Thoracic aorta (tissue), 2 donors: ENCODE results near the gene EIF4EBP3. TPM values are rescaled to one million over a fixed set of nuclear protein-coding genes. Genes with fewer than 3 reads are reported as not detected.

Experiments used
- ATAC-seq: fragments of 150-250 bp; one replicate; pipeline ENCODE4 v1.8.0; 2017; ENCODE audit warnings: low read depth; ENCODE audit not compliant: insufficient number of reproducible peaks, low FRiP score
- DNase-seq: peaks from one replicate; pipeline ENCODE4 v3.0.0-alpha.2; 2020; ENCODE audit warnings: low spot score
- H3K27ac ChIP-seq, 2 donors: fragments of 200-600 bp; sonication (generic); 1 replicate in 1 of 2; 2 replicates in 1 of 2; pipeline ENCODE4 v1.5.1; 2016; ENCODE audit warnings: mild to moderate bottlenecking in 2 of 2, moderate library complexity in 2 of 2
- H3K27me3 ChIP-seq: fragments of 200-600 bp; sonication (generic); replicated peaks from 2 replicates; pipeline ENCODE4 v1.6.0; 2016; ENCODE audit warnings: mild to moderate bottlenecking; ENCODE audit not compliant: insufficient read depth
- H3K36me3 ChIP-seq: fragments of 200-600 bp; sonication (generic); one replicate; pipeline ENCODE4 v1.5.1; 2016
- H3K4me1 ChIP-seq, 2 donors: fragments of 200-600 bp; sonication (generic); 1 replicate in 1 of 2; 2 replicates in 1 of 2; pipeline versions ENCODE4 v1.5.1 to v1.6.0; 2016; ENCODE audit warnings: low read depth in 2 of 2, mild to moderate bottlenecking in 1 of 2; ENCODE audit not compliant: control insufficient read depth in 1 of 2
- H3K4me3 ChIP-seq: fragments of 200-600 bp; sonication (generic); 2 replicates; pipeline ENCODE4 v1.5.1; 2016; ENCODE audit warnings: mild to moderate bottlenecking
- H3K9me3 ChIP-seq: fragments of 200-600 bp; sonication (generic); 2 replicates; pipeline ENCODE4 v1.5.1; 2016
- CTCF ChIP-seq: fragments of 200-600 bp; sonication (generic); IDR thresholded peaks from one replicate; pipeline ENCODE4 v1.5.1; 2019; ENCODE audit warnings: antibody characterized with exemption
- total RNA-seq, 2 donors: library from RNA; depleted of rRNA; stranded (reverse); fragments of >200 nt; gene quantifications; one replicate each; pipeline versions ENCODE4 v1.1.0 to v1.2.3, GENCODE V29; 2016

The EIF4EBP3 gene
- total RNA-seq, 2 donors from 2014 or later: 6.0 TPM; not detected in 1

- peak overlapping the region in 1 of 2 donors; percentile 87 for H3K27ac ChIP-seq
- ATAC-seq (no peak), DNase-seq (no peak)
- no peaks in the 10 kb centered on the region for H3K9me3 ChIP-seq
- peaks cover 13% of the 10 kb centered on the region for H3K36me3 ChIP-seq
- H3K4me1 ChIP-seq: peaks cover 13 to 73% of the 10 kb centered on the region in 2 donors
- no peak for TF ChIP-seq CTCF
- H3K4me3 ChIP-seq: peak overlapping the region; percentile 79
- no peaks in the 10 kb centered on the region for H3K27me3 ChIP-seq
Observed at GRCh38 chr5:140565780-140566095, 18.3 kb downstream of the EIF4EBP3 start.

GRCh38 chr5:140566665-140567064, 19.2 kb downstream of the EIF4EBP3 start:
- DNase-seq: no peak
- peaks cover 13 to 73% of the 10 kb centered on the region in 2 donors for H3K4me1 ChIP-seq
- H3K27ac ChIP-seq: no peak overlapping the region
- H3K36me3 ChIP-seq: peaks cover 13% of the 10 kb centered on the region
- no peaks in the 10 kb centered on the region for H3K9me3 ChIP-seq
- no peak for TF ChIP-seq CTCF
- H3K4me3 ChIP-seq: no peak overlapping the region
- ATAC-seq: no peak
- no peaks in the 10 kb centered on the region for H3K27me3 ChIP-seq

- no peak for DNase-seq
- Histone ChIP-seq H3K4me3 (no peak overlapping the region), H3K27me3 (no peaks in the 10 kb centered on the region), H3K36me3 (peaks cover 13% of the 10 kb centered on the region), H3K9me3 (no peaks in the 10 kb centered on the region), H3K4me1 (peaks cover 13 to 70% of the 10 kb centered on the region in 2 donors), H3K27ac (no peak overlapping the region)
- no peak for TF ChIP-seq CTCF
- no peak for ATAC-seq
Observed at GRCh38 chr5:140567136-140567818, 19.8 kb downstream of the EIF4EBP3 start.

GRCh38 chr5:140567871-140568270, 20.4 kb downstream of the EIF4EBP3 start:
- DNase-seq (no peak), ATAC-seq (no peak)
- Histone ChIP-seq H3K36me3 (peaks cover 13% of the 10 kb centered on the region), H3K9me3 (no peaks in the 10 kb centered on the region), H3K4me1 (peaks cover 13 to 64% of the 10 kb centered on the region in 2 donors), H3K27me3 (no peaks in the 10 kb centered on the region), H3K4me3 (no peak overlapping the region), H3K27ac (no peak overlapping the region)
- TF ChIP-seq CTCF: no peak

GRCh38 chr5:140568443-140569063, 21.1 kb downstream of the EIF4EBP3 start:
- Histone ChIP-seq H3K4me3 (no peak overlapping the region), H3K27me3 (no peaks in the 10 kb centered on the region), H3K27ac (peak overlapping the region; percentile 44 to 65), H3K4me1 (peaks cover 13 to 57% of the 10 kb centered on the region in 2 donors), H3K36me3 (peaks cover 13% of the 10 kb centered on the region), H3K9me3 (no peaks in the 10 kb centered on the region)
- DNase-seq (no peak), ATAC-seq (no peak)
- TF ChIP-seq CTCF: no peak
